ENCODE data around the gene PKN3.
"Not testable (repeated sequence)": the region's sequence is repeated elsewhere in the genome, so short reads cannot be mapped to it uniquely, and the experiment has no call there.

Gene PKN3

DNA sequence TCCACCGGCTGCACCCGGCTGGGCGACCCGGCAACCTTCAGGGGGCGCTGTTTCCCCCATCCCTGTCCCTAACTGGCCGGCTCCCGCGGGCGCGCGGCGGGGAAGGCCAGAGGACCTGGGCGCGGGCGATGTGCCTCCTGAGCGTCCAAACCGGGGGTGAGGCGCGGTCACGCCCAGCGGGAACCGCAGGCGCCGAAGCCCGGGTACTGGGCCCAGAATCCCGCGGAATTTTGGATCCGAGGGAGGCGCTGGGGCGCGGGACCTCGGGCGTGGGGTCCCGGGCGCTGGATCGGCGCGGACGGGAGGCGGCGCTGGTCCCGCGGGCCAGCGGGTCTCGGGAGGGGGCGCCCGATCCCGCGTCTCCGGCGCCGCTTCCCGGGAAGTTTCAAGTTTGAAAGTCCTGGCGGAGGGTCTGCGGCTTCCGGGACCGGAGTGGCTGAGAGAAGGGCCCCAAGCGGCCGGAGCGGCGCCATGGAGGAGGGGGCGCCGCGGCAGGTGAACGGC, at the start of gene PKN3:
PKN3 (plus strand) TSS at position 59 of the 504 bp plus-strand sequence; CDS start at position 472, 413 bp downstream.
- DNase-seq, result peak; percentile 84

- no peak for DNase-seq
Observed at GRCh38 chr9:128653908-128654307, 48.4 kb upstream of the PKN3 start.

GRCh38 chr9:128654481-128654880, 47.8 kb upstream of the PKN3 start:
- no peak for DNase-seq

DNA sequence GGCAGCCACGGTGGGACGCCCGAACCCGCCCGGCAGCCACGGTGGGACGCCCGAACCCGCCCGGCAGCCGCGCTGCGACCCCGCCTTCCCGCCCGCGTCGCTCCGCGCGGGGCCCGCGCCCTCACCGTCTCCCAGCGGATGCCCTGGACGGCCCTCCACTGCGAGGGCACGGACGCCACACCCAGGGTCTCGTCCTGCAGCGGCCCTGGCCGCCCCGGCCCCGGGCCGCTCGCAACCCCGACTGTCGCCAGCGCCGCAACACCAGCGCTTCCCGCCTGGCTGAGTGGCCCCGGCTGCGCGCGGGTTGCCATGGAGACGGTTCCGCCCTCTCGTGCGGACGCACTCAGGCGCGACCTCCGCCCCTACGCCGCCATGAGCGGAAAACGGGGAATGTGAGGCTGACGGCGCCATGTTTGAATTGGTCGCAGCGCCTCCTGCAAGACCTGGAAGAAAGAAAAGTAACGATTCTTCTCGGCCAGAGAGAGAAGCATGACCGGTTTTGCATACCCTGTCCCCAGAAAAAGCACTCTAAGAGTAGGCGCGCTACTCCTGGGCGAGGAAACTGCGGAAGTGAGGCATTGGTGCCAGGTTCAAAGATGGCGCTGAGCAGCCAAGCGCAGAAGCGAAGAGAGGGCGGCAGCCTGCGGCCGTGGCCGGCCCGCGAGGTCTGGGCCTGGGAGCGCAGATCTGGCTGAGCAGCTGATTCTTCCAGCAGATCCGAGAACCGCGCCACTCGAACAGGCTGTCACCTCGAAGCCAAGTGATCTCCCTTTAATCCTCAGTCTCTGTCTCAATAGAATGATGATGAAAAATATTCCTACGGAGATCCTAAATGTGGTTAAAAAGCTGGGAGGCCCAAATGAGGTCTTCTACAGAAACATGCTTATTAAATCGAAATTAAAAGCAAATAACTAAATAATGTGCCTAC, 45.6 kb upstream of the PKN3 start, which contains the start of gene DYNC2I2:
DYNC2I2 (minus strand) TSS at position 432 of the 928 bp plus-strand sequence; CDS start at position 311, 121 bp downstream.
- DNase-seq, result peak; percentile 95

- DNase-seq, result no peak
Observed at GRCh38 chr9:128657344-128657704, 45.0 kb upstream of the PKN3 start.

GRCh38 chr9:128657796-128658195, 44.5 kb upstream of the PKN3 start:
- no peak for DNase-seq

DNA sequence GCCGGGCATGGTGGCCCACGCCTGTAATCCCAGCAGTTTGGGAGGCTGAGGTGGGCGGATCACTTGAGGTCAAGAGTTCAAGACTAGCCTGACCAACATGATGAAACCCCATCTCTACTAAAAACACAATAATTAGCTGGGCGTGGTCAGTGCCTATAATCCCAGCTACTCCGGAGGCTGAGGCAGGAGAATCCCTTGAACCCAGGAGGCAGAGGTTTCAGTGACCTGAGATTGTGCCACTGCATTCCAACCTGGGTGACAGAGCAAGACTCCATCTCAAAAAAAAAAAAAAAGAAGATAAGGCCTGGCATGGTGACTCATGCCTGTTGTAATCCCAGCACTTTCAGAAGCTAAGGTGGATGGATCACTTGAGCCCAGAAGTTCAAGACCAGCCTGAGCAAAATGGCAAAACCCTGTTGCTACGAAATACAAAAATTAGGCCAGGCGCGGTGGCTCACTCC, 35.8 kb upstream of the PKN3 start:
- DNase-seq, result not testable (repeated sequence)

DNA sequence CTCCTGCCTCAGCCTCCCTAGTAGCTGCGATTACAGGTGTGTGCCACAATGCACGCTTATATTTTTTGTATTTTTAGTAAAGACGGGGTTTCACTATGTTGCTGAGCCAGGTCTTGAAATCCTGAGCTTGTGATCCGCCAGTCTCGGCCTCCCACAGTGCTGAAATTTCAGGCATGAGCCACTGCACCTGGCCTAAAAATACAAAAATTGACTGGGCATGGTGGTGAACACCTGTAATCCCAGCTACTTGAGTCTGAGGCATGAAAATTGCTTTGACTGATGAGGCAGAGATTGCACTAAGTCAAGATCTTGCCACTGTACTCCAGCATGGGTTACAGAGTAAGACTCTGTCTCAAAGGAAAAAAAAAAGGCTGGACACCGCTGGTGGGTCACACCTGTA, 32.5 kb upstream of the PKN3 start:
- DNase-seq, result no peak

DNA sequence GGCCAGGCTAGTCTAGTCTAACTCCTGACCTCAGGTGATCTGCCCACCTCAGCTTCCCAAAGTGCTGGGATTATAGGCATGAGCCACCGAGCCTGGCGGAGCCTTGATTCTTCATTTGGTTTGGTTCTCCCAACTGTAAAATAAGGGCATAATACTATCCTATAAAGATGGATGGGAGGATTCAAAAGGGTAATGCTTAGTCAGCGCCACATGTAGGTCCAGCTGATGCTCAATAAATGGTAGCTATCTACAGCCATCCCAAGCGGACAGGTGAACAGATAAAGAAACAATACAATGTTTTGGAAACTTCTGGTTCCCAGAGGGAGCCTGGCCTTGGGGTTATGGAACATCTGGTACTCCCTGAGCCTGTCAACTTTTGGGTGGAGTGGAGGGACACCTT, 26.9 kb upstream of the PKN3 start:
- DNase-seq, result no peak

- no peak for DNase-seq
Observed at GRCh38 chr9:128677794-128678193, 24.5 kb upstream of the PKN3 start.

DNA sequence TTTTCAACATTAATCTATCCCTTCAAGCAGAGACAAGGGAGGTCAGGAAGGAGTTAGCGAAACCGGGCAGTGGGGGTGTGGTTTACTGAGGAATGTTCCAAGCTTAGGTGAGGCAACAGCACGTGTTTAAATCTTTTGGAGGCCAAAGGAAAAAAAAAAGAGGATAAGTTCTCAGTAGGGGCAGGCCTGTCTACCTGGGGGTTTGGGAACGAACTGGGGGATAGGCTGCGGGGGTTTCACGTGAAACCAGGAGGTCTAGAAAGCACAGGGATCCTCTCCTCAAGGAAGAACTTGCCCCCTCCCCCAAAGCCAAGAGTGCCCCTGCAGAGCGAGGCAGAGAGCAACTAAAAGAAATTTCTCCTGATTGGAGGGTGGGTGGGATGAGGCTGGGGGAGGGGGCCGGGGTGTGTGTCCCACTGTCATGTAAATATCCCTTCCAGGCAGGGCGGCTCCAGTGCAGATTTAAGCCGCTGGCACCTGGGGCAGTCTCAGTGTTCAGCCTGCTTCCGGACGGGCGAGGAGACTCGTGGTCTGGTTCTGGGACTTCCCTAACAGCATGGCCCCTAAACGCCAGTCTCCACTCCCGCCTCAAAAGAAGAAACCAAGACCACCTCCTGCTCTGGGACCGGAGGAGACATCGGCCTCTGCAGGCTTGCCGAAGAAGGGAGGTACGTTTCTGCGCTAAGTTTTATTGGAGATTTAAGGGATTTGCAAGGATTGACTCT, 18.8 kb upstream of the PKN3 start:
- peak; percentile 33 for DNase-seq

DNA sequence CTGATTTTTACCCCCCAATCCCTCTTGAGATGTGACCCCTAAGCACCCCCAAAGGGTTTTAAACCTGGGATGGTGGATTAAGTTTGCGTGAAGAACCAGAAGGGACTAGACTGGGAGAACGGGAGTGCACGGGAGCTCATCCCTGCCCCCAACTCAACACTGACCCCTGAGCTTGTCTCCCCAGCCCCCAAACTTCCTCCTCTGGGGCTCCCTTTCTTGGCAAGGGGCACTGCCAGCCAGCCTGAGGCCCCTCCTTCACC, 18.3 kb upstream of the PKN3 start:
- DNase-seq, result no peak

DNA sequence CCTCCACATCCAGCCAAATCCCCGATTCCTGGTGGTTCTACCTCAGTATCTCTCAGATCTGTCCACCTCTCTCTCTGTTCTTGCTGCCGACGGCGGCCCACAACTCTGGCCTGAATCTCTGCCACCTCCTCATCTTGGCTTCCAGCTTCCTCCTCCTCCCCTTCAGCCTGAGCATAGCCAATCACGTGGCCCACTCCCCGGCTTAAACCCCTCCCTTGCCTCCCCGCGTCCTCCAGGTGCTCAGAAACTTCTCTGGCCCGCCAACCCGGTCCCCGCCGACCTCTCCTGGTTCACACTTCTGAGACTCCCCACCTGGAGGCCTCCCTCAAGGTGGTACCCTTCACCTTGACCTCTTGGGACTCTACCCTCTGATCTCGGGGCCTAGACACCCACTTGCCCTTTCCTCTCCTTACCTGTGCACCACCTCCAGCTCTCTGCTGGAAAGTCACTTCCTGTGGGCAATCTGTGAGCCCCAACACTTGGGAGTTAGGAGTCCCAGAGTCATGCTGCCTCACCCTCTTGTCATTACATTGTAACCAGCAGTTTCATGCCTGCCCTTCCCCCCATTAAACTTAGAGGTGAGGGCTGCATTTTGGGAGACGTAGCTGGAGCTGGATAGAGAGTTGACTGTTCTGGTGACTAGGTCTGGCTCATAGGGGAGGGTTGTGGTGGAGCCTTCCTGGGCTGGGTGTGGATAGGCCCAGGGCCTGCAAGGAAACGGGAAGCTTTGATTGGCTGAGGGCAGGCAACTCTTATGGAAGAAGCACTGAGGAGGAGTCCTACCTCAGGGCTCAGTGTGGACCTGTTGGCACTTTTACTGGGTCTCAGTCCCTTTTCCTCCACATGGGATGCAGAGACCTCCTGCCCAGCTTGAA, 17.7 kb upstream of the PKN3 start:
- peak; percentile 81 for DNase-seq

- peak; percentile 63 for DNase-seq
Observed at GRCh38 chr9:128685636-128686489, 16.4 kb upstream of the PKN3 start.

DNA sequence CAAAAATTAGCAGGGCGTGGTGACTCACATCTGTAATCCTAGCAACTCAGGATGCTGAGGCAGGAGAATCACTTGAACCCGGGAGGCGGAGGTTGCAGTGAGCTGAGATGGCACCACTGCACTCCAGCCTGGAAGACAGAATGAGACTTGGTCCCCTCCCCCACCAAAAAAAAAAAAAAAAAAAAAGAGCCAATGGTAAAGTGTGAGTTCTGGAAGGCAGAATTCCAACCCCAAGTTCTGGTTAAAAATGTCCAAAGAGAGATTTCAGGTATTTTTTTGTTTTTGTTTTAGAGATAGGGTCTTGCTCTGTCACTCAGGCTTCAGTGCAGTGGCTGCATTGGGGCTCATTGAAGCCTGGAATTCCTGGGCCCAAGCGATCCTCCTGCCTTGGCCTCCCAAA, 14.8 kb upstream of the PKN3 start:
- no peak for DNase-seq

DNA sequence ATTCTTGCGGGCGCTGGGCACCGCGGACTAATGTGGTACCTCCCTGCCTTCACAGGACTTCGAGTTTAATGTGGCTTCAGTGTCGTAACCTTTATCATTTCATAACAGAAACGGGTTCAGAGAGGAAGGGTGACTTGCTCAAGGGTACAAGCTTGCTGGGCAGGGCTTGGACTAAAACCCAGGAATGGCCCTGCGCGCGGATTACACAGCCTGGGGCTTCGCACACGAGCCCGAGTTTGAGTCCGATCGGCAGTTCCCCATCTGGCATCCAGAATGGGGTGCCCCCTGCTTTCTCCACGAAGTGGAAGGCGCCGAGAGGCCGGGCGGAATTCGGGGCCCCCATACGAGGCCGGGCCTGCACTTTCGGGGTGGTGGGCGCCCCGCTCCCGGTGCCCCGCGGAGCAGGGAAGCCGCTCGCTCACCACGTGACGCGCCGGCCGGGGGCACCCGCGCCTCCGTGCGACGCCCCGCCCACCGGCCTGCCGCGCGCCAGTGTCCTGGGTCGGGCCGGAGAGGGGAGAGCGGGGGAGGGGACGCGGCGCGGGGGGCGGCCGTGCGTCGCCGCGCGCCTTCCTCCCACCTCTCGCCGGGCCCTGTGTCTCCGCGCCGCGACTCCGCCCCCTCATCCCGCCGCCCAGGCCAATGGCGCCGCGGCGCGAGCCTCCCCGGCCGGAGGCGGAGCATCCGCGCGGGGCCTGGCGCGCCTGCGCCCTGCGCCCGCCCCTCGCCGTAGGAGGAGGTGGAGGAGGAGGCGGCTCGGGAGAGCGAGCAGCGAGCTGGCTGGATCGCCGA, 13.6 kb upstream of the PKN3 start, which contains the start of gene SET:
SET (plus strand) TSS at position 722 of the 792 bp plus-strand sequence. CDS start 361 bp downstream, outside the sequence.
- DNase-seq, result peak; percentile 94

GRCh38 chr9:128689293-128689774, 13.0 kb upstream of the PKN3 start:
- peak; percentile 64 for DNase-seq

DNA sequence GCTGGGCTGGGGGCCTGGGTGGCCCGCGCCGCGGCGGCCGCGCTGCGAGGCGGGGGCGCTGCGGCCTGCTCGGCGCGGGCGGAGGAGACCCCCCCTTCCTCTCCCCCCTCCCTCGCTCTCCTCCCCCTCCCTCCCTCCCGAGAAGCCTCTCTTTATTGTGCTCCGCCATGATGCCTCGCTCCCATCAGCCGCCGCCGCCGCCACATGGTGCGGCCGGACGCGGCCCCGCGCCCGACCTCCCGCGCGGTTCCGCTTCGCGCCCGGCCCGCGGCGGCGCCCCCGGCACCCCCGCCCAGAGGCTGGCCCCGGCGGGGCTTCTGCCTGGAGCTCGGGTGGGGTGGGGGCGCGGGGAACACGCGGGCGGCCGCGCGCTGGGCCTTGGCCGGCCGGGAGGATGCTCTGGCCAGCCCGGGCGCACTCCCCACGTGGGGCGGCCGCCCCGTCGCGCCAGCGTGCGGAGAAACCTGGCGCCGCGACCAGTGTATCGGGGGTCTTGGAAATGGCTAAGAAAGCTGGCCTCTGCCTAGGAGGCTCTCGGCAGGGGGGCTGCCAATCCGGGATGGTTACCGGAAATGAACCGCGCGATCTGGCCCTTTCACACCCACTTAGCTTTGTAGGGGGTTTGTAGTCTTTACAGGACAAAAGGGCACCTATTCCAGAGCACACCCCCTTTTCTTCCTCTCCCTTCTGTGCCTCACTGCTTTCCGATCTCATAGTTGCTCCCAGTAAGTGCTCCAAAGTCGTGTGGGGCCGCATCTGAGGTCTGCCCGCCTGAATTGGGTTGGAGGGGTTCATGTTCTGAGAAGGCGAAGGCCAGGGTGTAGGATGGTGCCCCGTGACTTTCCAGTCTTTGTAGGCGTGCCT, 12.3 kb upstream of the PKN3 start:
- peak; percentile 70 for DNase-seq

DNA sequence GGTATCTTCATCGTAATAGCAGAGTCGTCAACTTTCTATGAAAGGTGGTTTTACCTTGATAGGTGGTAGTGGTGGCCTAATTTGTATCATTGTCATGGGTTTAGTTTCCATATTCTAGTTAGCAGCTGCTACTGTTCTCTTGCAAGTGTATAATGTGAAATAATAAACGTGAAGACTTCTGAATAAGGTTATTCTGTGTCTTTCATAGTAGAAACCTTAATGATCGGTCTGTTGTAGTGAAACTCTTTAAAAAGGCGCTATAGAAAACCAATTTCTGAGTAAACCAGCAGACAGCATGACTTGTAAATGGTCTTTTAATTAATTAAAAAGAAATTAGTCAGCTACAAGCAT, 11.6 kb upstream of the PKN3 start:
- DNase-seq, result no peak

DNA sequence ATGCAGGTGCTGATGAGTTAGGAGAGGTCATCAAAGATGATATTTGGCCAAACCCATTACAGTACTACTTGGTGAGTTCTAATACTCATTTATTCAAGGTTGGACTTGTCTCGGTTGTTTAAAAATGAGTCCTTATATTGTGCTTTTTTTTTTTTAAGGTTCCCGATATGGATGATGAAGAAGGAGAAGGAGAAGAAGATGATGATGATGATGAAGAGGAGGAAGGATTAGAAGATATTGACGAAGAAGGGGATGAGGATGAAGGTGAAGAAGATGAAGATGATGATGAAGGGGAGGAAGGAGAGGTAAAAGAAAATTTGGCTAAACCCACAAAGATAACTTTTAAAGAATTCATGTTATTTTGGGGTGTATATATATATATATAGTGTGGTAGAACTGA, 8.6 kb upstream of the PKN3 start:
- not testable (repeated sequence) for DNase-seq

Measured in CD4-positive, alpha-beta T cell treated with Interleukin-21 for 1 hour (primary cell).